ENCODE results near the gene MYO18B. TPM values are rescaled to one million over a fixed set of nuclear protein-coding genes. Genes with fewer than 3 reads are reported as not detected.

MYO18B gene
- total RNA-seq, 6 experiments from 2014 or later = 0.04 to 0.56 (median 0.07) TPM; not detected in 1

DNA sequence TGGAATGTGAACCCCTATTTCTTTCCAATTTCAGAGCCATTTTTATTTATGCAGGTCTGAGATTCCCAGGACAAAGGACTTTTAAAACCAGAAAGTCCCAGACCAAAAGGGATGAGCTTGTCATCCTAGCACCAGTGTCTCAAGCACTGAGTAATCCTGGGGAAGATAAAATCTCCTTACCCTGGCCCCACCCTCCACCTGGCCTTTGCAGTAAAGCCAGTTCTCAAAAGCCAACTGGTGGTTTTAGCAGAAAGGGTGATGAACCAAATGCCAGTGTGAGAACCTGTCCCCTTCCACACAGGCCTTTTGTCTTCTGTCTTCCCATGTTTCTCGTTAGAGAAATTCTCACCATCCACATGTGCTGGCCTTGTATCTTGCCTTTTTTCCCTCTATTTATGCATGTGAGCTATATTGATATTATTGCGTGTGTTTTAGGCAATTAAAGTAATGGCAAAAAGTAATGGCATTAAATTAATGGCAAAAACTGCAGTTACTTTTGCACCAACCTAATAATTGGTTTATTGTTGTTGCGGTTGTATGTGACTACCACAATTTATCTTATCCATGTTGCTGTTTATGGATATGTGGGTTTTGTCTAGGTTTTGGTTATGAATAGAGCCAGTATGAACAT, 191.3 kb downstream of the MYO18B start:
- H3K4me1 ChIP-seq = no peaks in the 10 kb centered on the region
- H3K9me3 ChIP-seq = no peaks in the 10 kb centered on the region
- no peak for DNase-seq
- H3K27me3 ChIP-seq = no peaks in the 10 kb centered on the region
- ATAC-seq = no peak
- no peak overlapping the region for H3K4me3 ChIP-seq
- H3K36me3 ChIP-seq = no peaks in the 10 kb centered on the region
- intact Hi-C loops (cut with DNase I) = no loop called here
- TF ChIP-seq POLR2A (IDR thresholded peaks at IDR 0.05) = no peak
- TF ChIP-seq, protein P1, sequence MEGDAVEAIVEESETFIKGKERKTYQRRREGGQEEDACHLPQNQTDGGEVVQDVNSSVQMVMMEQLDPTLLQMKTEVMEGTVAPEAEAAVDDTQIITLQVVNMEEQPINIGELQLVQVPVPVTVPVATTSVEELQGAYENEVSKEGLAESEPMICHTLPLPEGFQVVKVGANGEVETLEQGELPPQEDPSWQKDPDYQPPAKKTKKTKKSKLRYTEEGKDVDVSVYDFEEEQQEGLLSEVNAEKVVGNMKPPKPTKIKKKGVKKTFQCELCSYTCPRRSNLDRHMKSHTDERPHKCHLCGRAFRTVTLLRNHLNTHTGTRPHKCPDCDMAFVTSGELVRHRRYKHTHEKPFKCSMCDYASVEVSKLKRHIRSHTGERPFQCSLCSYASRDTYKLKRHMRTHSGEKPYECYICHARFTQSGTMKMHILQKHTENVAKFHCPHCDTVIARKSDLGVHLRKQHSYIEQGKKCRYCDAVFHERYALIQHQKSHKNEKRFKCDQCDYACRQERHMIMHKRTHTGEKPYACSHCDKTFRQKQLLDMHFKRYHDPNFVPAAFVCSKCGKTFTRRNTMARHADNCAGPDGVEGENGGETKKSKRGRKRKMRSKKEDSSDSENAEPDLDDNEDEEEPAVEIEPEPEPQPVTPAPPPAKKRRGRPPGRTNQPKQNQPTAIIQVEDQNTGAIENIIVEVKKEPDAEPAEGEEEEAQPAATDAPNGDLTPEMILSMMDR (IDR thresholded peaks at IDR 0.05) = no peak
- H3K27ac ChIP-seq = no peak overlapping the region
- WGBS (ENCODE audit: insufficient coverage, low coverage, low lambda C conversion rate, missing lambda C conversion rate) = 71% methylated on average over 3 of the region's 3 CpGs

DNA sequence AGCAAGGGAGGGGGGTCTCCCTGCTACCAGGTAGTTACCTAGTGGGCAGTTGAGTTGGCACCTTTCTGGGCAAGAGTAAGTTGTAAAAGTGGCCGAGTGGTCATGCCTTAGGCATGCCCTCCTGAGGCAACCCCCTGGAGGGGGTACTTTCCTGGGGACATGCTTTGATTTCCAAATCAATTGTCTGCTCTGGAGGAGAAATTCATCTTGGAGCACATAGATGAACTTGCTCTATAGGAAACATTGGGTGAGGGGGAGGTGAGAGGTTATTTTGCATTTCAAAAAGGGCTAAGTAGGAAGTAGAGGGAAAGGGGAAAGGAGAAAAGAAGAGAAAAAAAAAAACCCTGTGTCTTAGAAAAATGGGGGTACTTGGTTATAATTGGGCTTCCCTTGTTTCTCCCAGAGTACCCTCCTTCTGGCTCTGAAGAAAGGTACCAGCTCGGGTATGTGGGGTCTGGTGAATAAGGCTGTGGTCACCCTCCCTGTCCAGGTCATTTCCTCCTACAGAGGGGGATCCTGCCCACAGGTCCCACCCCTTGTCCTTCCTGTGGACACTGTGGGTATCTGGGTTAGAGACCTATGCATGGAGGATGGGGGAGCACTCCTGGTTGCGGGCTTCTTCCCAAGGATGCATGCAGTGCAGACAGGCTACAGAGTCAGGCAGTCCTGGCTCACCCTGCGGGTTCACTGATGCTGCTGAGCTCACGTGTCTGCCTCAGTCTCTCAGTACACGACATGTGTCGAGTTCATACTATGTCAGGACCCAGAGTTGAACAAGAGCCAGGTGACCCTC, 193.5 kb downstream of the MYO18B start:
- intact Hi-C loops (cut with DNase I) = no loop called here

DNA sequence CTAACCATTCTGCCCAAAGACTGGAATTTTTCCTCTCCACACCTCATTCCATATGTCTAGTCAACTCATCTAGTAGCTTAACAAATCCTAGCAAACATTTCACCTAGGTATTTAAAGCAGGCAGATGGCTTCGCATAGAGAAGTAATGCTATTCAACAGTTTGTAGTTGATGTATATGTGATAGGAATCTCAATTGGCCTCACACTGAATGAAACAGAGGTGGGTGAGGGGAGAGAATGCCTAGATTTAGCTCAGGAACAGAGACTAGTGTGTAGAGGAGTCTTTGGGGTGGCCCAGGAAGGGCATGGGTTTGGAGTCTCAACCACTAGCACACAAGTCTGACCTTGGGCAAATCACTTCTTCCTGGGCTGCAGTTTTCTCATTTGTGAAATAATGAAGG, 196.2 kb downstream of the MYO18B start:
- H3K36me3 ChIP-seq = no peaks in the 10 kb centered on the region
- no peak overlapping the region for H3K4me3 ChIP-seq
- H3K27ac ChIP-seq = no peak overlapping the region
- no peak for DNase-seq
- TF ChIP-seq, protein P1 (IDR thresholded peaks at IDR 0.05) = no peak
- intact Hi-C loops (cut with DNase I) = no loop called here
- WGBS (ENCODE audit: insufficient coverage, low coverage, low lambda C conversion rate, missing lambda C conversion rate) = 42% methylated on average over 1 of the region's 1 CpG
- no peaks in the 10 kb centered on the region for H3K4me1 ChIP-seq
- no peak for ATAC-seq
- H3K9me3 ChIP-seq = no peaks in the 10 kb centered on the region
- no peaks in the 10 kb centered on the region for H3K27me3 ChIP-seq

More for the DNA sequence above, 193.5 kb downstream of the MYO18B start:
- TF ChIP-seq, protein P1 (IDR thresholded peaks at IDR 0.05) = no peak
- no peak for TF ChIP-seq POLR2A (IDR thresholded peaks at IDR 0.05)
- H3K4me1 ChIP-seq = no peaks in the 10 kb centered on the region
- ATAC-seq = peak in 1 of 4 donors; percentile 31
- H3K27me3 ChIP-seq = no peaks in the 10 kb centered on the region
- no peaks in the 10 kb centered on the region for H3K36me3 ChIP-seq
- no peak for DNase-seq
- H3K27ac ChIP-seq = no peak overlapping the region
- H3K9me3 ChIP-seq = no peaks in the 10 kb centered on the region
- no peak overlapping the region for H3K4me3 ChIP-seq
- 33% methylated on average over 3 of the region's 7 CpGs for WGBS (ENCODE audit: insufficient coverage, low coverage, low lambda C conversion rate, missing lambda C conversion rate)

DNA sequence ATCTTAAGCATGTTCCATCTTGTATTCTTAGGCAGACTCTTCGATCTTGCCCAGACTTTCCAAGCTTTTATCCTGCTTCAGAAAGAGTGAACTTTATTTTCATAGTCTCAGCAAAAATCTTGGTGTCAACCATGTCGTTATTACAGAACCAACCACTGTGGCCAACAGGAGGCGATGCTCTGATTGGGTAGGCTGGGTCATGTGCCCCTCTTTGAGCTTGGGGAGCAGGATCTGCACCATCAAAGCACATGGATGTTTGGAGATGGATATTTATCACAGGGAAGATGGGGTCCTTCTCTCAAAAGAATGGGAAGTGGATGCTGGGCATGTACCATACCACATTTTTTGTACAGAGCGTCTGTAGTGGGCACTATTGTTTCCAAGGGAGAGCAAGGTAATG, 197.4 kb downstream of the MYO18B start:
- intact Hi-C loops (cut with DNase I) = no loop called here
- no peak overlapping the region for H3K4me3 ChIP-seq
- H3K36me3 ChIP-seq = no peaks in the 10 kb centered on the region
- H3K4me1 ChIP-seq = no peaks in the 10 kb centered on the region
- no peaks in the 10 kb centered on the region for H3K27me3 ChIP-seq
- ATAC-seq (no peak), DNase-seq (no peak)
- H3K27ac ChIP-seq = no peak overlapping the region
- 63% methylated on average over 4 of the region's 4 CpGs for WGBS (ENCODE audit: insufficient coverage, low coverage, low lambda C conversion rate, missing lambda C conversion rate)
- H3K9me3 ChIP-seq = no peaks in the 10 kb centered on the region
- TF ChIP-seq, protein P1 (IDR thresholded peaks at IDR 0.05) = no peak
- no peak for TF ChIP-seq POLR2A (IDR thresholded peaks at IDR 0.05)

All from right lobe of liver (tissue), 6 donors.